Limb (tissue), 2 donors: ENCODE results near the gene OST4.

Experiments used
- DNase-seq, 2 donors: peaks; one replicate each; pipeline ENCODE4 v3.0.0-alpha.2; 2016; ENCODE audit errors: extremely low spot score in 2 of 2

OST4 gene

GRCh38 chr2:27027211-27027651 lies 44.2 kb downstream of the OST4 start:
- DNase-seq: no peak

- no peak for DNase-seq
Observed at GRCh38 chr2:27025861-27026851, 45.3 kb downstream of the OST4 start.

- no peak for DNase-seq
Observed at GRCh38 chr2:27025281-27025800, 46.1 kb downstream of the OST4 start.

- no peak for DNase-seq
Observed at GRCh38 chr2:27024812-27025211, 46.6 kb downstream of the OST4 start.

GRCh38 chr2:27024188-27024587 lies 47.3 kb downstream of the OST4 start:
- no peak for DNase-seq

GRCh38 chr2:27023740-27024139 lies 47.7 kb downstream of the OST4 start:
- no peak for DNase-seq

- DNase-seq: no peak
Observed at GRCh38 chr2:27021253-27022049, 50.0 kb downstream of the OST4 start.
